Measurements from ENCODE around the gene STK33. TPM values are rescaled to one million over a fixed set of nuclear protein-coding genes. Genes with fewer than 3 reads are reported as not detected.

Gene STK33
- total RNA-seq, 2 donors from 2014 or later = 22.7 to 26.8 TPM

GRCh38 chr11:8636127-8636526, 42.1 kb upstream of the STK33 start:
- Mint-ChIP-seq H3K27ac (no peak overlapping the region), H3K27me3 (ENCODE audit: insufficient read depth) (no peaks in the 10 kb centered on the region), H3K4me1 (peaks cover 12% of the 10 kb centered on the region), H3K9me3 (no peaks in the 10 kb centered on the region), H3K4me3 (no peak overlapping the region), H3K36me3 (ENCODE audit: low read depth) (peaks cover 11% of the 10 kb centered on the region)
- DNase-seq = no peak
- Histone ChIP-seq H3K4me1 (ENCODE audit: control insufficient read depth, insufficient read depth, low read length) (peaks cover 4% of the 10 kb centered on the region), H3K9me3 (ENCODE audit: control insufficient read depth, low read length) (peaks cover 12% of the 10 kb centered on the region), H3K27ac (ENCODE audit: low read depth, low read length) (no peak overlapping the region), H3K36me3 (ENCODE audit: control insufficient read depth, insufficient read depth, low read length) (peaks cover 16% of the 10 kb centered on the region), H3K4me3 (ENCODE audit: low read length) (no peak overlapping the region), H3K27me3 (ENCODE audit: control insufficient read depth, insufficient read depth, low read length, poor library complexity, severe bottlenecking) (no peaks in the 10 kb centered on the region), H3K9ac (ENCODE audit: extremely low read depth, low read length, poor library complexity, severe bottlenecking) (no peak overlapping the region)
- WGBS, 2 experiments (ENCODE audit: insufficient coverage in 1 of 2, insufficient read length in 1 of 2) = 90 to 100% methylated on average over 1 to 2 of the region's 2 CpGs
- TF ChIP-seq CTCF (conservative IDR thresholded peaks at IDR 0.05) = no peak

- peaks cover 12% of the 10 kb centered on the region for H3K4me1 Mint-ChIP-seq
- Histone ChIP-seq H3K36me3 (ENCODE audit: control insufficient read depth, insufficient read depth, low read length) (peaks cover 12% of the 10 kb centered on the region), H3K27me3 (ENCODE audit: control insufficient read depth, insufficient read depth, low read length, poor library complexity, severe bottlenecking) (no peaks in the 10 kb centered on the region), H3K4me3 (ENCODE audit: low read length) (no peak overlapping the region), H3K4me1 (ENCODE audit: control insufficient read depth, insufficient read depth, low read length) (peaks cover 9% of the 10 kb centered on the region), H3K27ac (ENCODE audit: low read depth, low read length) (no peak overlapping the region), H3K9ac (ENCODE audit: extremely low read depth, low read length, poor library complexity, severe bottlenecking) (no peak overlapping the region), H3K9me3 (ENCODE audit: control insufficient read depth, low read length) (peaks cover 12% of the 10 kb centered on the region)
- peaks cover 11% of the 10 kb centered on the region for H3K36me3 Mint-ChIP-seq (ENCODE audit: low read depth)
- no peak for TF ChIP-seq CTCF (conservative IDR thresholded peaks at IDR 0.05)
- 92 to 97% methylated on average over 6 of the region's 6 CpGs for WGBS, 2 experiments (ENCODE audit: insufficient coverage in 1 of 2, insufficient read length in 1 of 2)
- H3K4me3 Mint-ChIP-seq = no peak overlapping the region
- DNase-seq = no peak
- H3K27me3 Mint-ChIP-seq (ENCODE audit: insufficient read depth) = no peaks in the 10 kb centered on the region
- no peaks in the 10 kb centered on the region for H3K9me3 Mint-ChIP-seq
- no peak overlapping the region for H3K27ac Mint-ChIP-seq
Measured at GRCh38 chr11:8634498-8634897, 40.5 kb upstream of the STK33 start.

GRCh38 chr11:8631395-8632118, 37.5 kb upstream of the STK33 start:
- no peak for TF ChIP-seq CTCF (conservative IDR thresholded peaks at IDR 0.05)
- Histone ChIP-seq H3K36me3 (ENCODE audit: control insufficient read depth, insufficient read depth, low read length) (peaks cover 6% of the 10 kb centered on the region), H3K9ac (ENCODE audit: extremely low read depth, low read length, poor library complexity, severe bottlenecking) (no peak overlapping the region), H3K9me3 (ENCODE audit: control insufficient read depth, low read length) (peaks cover 12% of the 10 kb centered on the region), H3K27me3 (ENCODE audit: control insufficient read depth, insufficient read depth, low read length, poor library complexity, severe bottlenecking) (no peaks in the 10 kb centered on the region), H3K27ac (ENCODE audit: low read depth, low read length) (no peak overlapping the region), H3K4me3 (ENCODE audit: low read length) (no peak overlapping the region), H3K4me1 (ENCODE audit: control insufficient read depth, insufficient read depth, low read length) (peaks cover 9% of the 10 kb centered on the region)
- Mint-ChIP-seq H3K4me3 (no peak overlapping the region), H3K4me1 (peaks cover 12% of the 10 kb centered on the region), H3K36me3 (ENCODE audit: low read depth) (peaks cover 7% of the 10 kb centered on the region), H3K9me3 (no peaks in the 10 kb centered on the region), H3K27ac (no peak overlapping the region), H3K27me3 (ENCODE audit: insufficient read depth) (no peaks in the 10 kb centered on the region)
- WGBS, 2 experiments (ENCODE audit: insufficient coverage in 1 of 2, insufficient read length in 1 of 2) = 92 to 96% methylated on average over 4 to 6 of the region's 6 CpGs
- no peak for DNase-seq

Measured in endodermal cell (in vitro differentiated cells).